Pons (tissue), 1 donor: ENCODE measurements around the gene ERCC8.
"Not testable (repeated sequence)": the region's sequence is repeated elsewhere in the genome, so short reads cannot be mapped to it uniquely, and the experiment has no call there.

Experiments used
- DNase-seq: peaks from one replicate; pipeline ENCODE4 v3.0.0-alpha.2; 2016; ENCODE audit warnings: low spot score

Gene ERCC8

DNA sequence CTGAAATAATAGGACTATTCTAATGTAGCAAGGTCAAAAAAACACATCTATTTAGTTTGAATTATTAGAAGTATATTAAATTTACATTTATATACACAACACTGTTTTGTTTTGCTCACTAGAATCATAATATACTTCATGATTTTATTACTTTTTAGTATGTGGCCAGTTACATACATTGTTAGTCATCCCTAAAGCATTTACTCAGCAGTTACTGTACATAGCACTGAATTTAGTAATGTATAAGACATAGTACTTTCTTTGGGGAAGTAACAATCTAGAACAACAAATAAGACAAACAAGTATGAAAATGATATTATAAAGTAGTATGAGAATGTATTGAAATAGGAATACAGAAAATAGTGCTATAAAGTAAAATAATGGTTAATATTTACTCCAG, 28.2 kb downstream of the ERCC8 start:
- DNase-seq = no peak

DNA sequence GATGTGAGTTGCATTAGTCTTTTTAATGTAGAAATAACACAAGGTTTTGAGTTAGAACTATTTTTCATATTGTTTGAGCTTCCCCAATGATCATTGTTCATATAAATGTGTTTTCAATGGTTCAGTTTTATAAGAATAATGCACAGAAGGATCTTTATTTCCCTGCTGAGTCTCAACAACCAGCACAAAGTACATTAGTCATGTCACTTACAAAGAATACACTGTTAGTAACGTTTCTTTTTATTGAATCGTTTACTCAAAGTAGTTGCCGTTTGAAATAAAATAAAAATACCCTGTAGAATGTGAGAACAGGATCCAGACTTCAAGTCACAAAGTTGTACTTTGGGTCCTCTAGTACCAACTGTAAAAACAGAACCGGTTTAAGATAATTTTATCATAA, 41.5 kb downstream of the ERCC8 start:
- peak; percentile 90 for DNase-seq

DNA sequence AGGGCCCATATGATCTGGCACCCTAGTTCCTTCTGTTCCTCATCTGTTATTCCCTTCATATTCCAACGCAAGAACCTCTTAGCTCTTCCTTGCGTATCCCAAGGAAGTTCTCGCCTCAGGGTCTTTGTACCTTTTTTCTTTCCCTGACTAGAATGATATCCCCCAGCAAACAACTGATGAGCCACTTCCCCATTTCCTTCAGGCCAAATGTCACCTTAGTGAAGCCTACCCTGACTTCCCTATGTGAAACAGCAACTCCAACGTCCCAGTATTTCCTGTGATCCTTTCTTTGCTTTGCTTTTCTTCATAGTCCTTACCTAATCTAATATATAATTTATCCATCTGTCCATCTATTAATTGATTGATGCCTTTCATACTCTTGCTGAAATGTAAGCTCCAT, 47.9 kb downstream of the ERCC8 start:
- DNase-seq = no peak

DNA sequence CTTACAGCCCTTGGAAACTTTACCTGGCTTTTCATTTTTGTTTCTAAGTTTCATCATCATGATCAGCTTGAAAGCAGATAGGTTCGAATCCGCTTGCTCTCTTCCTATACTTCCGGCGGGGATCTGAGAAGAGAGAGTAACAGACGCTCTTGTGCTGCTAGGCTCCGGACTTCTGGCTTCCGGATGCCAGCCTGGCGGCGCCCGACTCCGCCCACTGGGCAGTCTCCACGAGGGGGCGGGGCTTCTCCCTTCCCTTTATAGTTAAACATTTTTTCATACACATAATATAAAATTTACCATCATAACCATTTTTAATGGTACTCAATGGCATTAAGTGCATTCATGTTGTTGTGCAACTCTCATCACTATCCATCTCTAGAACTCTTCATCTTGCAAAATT, 51.3 kb downstream of the ERCC8 start:
- no peak for DNase-seq

DNA sequence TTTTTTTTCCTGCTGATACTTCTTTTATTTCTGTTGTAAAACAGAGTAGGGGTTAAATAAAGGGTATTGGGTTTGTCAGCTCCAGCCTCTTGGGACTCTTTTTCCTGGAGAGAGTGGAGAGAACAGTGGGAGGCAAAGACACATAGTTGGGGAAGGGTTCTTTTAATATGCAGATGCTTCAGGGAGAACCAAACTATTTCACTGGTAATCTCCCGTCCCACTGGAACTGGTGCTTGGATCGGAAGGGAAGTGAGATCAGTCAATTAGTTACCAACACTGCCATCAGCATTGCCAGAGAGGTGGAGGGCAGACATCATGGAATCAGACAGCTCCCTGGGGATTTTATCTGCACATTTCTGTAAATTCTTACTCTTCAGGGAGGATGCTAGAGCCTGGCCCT, 53.2 kb downstream of the ERCC8 start:
- no peak for DNase-seq

DNA sequence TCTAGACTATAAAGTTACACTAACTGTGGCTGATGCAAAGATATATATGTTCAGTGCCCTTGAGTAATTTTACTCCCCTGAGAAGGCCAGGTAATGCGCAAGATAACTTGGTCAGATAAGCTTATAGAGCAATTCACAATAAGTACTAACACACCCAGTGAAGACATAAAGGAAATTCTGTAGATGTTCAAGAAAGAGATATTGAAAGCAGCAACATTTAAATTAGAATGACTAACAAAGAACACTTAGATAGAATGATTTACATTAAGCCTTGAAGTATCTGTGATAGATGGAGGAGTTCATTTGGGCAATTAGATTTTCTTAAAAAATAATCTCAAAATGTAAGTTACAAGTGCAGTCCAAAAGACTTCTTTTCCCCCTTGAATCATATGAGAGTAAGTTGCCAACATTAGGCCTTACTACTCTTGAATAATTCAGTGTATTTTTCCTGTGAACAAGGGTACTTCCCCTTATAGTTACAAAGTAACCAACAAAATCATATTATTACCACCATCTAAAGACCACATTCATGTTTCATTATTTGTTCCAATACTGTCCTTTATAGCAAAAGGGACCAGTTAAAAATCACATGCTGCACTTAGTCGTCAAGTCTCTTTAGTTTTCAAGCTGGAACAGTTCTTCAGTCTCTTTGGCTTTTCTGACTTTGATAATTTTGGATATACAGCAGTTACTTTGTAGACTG, 56.4 kb downstream of the ERCC8 start:
- no peak for DNase-seq

DNA sequence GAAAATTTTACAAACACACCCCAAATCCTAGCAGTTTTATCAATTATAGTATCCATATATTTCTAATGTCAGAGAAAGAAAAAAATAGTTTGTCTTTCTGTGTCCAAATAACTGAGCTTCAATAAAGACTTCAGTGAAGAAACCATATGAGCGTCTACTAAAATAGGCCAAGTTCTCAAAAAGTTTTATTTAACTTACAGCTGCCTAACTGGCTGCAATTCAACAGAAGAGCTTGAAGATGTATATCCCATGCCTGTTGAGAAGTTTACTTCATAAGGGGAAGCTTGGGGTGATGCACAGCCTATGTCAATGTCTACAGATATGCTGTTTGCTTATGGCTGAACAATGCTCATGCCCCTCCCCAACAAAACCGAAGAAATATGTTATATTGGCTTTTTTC, 57.1 kb downstream of the ERCC8 start:
- no peak for DNase-seq

DNA sequence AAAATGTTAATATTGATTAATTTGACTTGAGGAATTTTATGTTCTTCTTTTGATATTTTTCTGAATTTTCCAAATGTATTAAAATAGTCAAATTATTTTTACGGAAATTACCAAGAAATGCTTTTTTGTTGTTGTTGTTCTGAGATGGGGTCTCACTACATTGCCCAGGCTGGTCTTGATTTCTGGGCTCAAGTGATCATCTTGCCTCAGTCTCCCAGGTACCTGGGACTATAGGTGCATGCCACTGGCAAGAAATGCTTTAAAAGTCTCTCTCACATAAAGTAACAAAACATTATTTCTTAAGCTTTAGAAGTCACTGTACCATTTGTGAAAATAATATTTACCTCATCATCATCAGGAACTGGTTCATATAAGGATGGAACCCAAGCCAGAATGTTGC, 57.8 kb downstream of the ERCC8 start:
- DNase-seq = no peak

DNA sequence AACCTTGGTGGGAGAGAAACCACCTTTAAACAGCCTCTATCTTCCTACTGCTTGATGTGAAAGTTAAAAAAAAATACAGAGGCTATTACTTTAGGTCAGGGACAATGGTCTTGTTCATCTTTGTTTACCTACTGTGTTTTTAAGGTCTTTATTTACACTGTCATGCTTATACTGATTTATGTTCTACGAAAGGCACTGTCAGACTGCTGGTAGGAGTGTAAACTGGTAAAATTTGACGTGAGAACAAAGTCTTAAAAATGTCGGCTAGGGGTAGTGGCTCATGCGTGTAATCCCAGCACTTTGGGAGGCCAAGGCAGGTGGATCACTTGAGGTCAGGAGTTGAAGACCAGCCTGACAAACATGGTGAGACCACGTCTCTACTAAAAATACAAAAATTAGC, 58.7 kb downstream of the ERCC8 start:
- no peak for DNase-seq

DNA sequence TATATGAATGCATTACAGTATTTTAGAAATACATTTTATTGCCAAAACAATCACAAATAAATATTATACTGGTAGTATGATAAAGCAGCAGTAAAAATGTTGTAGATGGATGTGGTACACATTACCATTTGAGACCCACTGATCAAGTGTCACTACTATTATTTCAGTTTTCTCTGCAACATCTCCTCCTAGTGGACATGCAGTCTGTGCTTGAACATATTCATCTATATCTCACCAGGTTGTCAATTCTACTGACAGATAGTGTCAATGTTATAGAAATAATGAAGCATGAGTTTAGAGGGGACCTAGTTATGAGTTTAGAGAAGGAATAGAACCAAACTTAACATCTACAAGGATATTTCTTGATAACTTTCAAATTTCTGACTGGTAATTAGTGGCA, 61.6 kb downstream of the ERCC8 start:
- DNase-seq = peak; percentile 38

DNA sequence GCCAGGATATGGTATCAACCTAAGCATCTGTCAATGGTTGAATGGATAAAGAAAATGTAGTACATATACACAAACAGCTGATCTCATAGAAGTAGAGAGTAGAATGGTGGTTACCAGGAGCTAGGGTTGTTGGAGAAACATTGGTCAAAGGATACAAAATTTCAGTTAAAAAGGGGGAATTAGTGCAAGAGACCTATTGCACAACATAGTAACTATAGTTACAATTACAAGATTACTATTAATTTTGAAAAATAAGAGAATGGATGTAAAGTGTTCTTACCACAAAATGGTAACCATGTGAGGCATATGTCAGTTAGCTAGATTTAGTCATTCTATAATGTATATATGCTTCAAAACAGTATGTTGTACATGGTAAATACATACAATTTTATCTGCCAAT, 72.0 kb downstream of the ERCC8 start:
- DNase-seq = no peak

DNA sequence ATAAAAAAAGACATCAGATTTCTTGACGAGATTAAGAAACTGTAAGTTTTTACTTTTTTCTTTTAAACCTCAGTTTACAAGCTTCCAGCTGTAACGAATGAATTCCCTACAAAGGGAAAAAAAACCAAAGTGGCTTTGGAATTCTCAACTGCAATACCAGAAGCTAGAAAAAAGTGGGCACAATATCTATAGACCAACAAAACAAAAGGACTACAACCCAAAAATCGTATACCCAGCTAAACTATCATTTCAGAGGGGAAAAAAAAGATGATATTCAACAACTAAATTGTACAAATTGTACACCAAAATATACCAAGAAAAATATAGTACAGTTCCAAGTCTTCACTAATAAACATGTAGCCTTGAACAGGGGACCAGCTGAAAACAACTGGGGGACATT, 74.0 kb downstream of the ERCC8 start:
- no peak for DNase-seq

DNA sequence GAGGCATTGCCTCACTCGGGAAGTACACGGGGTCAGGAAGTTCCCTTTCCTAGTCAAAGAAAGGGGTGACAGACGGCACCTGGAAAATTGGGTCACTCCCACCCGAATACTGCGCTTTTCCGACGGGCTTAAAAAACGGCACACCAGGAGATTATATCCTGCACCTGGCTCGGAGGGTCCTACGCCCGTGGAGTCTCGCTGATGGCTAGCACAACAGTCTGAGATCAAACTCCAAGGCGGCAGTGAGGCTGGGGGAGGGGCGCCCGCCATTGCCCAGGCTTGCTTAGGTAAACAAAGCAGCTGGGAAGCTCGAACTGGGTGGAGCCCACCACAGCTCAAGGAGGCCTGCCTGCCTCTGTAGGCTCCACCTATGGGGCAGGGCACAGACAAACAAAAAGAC, 84.3 kb downstream of the ERCC8 start:
- DNase-seq = not testable (repeated sequence)

DNA sequence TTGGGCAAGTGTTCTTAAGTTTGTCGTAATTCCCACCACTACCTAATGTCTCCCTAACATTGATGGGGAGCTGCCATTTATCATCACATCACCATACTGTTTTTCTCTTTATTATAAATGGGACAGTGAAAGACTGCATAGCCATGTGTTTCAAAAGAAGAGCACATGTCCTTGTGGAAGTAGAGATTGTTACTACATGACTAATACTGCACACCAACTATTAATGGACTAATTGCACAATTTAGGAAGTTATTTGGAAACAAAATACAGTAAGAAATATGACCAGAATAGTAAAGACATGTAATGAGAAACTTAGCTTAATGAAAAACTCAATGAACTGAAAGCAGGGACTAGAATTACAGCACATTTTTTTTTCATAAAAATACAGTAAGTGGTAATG, 88.8 kb downstream of the ERCC8 start:
- no peak for DNase-seq

DNA sequence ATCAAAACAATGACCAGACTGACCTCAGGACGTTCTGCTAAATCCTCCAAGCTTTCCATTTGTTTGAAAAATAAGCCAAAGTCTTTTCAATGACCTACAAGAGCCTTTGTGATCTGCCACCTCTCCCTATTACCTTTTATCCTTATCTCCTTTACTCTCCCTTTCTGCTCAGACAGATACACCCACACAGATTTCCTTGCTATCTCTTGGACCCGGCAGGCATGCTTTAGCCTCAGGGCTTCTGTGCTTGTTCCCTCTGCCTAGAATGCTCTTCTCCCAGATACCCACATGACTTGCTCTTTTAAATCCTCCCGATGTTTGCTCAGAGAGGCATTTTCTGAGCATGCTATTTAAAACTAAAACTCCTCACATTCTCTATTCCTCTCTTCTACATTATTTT, 91.9 kb downstream of the ERCC8 start:
- no peak for DNase-seq

DNA sequence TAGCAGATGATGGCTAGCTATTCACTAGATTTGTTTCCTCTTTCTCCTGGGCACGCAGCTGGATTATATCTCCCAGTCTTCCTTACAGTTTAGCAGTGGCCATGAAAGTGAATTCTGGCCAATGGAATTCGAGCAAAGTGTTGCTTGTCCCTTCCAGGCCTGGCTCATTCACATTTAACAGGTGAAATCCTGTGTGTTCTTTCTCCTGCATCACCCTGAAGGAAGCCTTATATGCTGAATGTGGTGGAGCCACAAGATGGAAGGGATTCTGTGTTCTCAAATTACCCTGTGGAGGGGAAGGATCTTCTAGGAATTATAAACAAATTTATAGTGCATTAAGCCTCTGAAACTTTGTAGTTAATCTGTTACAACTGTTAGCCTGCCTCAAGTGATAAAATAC, 92.6 kb downstream of the ERCC8 start:
- no peak for DNase-seq

DNA sequence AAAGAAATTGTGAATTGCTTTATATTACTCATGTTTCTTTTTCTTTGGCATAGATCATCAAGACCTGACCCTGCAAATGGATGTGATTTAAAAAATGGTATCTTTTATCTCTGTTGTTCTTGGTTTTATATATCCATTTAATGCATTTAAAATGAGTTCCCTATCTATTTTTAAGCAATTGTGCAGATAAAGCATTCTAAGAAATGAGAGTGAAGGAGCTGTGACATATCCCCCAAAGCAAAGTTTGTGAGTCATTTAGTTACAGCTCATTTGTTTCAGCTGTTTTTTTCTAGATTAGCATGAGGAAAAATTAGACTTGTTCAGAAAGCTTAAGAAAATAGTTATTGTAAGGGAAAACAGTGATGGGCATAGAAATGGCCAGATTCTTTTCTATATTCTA, 93.2 kb downstream of the ERCC8 start:
- no peak for DNase-seq

DNA sequence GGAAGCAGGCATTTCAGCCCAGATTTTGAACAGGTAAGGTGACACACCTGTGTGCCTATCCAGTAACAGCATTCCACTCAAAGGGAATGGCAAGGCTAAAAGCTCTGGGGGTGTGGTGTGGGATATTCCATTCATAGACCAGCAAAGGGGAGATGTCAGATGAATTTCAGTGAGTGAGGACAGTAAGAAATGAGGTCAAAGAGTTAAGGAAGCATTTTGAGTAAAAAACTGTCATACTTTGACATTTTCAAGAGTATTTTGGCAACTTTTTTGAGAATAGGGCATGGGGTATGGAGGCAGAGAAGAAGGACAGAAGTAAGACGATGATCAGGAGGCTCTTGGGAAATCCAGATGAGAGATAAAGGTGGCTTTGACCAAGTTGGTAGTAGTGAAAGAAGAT, 98.6 kb downstream of the ERCC8 start:
- no peak for DNase-seq

DNA sequence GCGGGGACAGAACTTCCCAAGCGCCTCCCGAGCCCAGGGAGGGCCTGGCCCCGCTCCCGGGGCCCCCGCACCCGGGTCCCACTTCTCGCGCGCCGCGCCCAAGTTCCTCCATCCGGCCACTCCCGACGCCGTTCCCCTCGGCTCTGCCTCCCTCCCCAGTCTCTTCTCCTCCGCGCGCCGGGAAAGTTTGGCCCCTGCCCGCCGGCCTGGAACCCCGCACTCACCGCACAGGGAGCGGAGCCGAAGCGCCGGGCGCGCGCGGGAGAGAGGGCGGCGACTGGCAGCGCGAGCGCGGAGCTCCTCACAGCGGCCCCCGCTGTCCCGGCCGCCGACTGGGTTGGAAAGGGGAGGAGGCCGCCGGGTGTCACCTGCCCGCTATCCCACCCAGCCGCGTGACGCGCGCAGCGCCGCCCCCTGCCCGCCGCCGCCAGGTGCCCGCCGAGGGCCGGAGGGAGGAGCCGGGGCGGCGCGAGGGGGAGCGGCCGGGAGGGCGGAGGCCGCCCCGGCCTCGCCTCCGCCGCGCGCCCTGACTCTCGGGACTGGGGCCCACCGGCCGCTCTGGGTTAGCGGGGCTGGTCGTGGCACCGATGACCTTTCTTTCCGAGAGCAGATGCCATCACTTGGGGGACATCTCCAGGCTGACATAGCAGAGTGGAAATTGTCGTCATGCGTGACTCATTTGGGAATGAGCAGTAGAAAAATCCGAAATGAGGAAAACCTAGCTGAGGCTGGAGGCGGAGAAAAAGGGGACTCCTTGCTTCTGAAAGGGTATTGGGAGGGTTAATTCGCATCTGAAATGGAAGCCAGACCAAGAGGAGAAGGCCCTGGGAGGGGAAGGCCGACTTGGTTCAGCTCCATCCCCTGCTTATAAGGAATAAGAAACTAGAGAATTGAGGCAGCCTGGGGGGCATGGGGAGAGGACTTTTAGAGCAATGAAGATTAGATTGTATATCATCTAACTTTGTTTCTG, 100.6 kb downstream of the ERCC8 start, which contains the start of gene ELOVL7:
ELOVL7 (minus strand) TSS at position 334 of the 970 bp plus-strand sequence. CDS start 56,872 bp downstream, outside the sequence.
- DNase-seq = peak; percentile 43

DNA sequence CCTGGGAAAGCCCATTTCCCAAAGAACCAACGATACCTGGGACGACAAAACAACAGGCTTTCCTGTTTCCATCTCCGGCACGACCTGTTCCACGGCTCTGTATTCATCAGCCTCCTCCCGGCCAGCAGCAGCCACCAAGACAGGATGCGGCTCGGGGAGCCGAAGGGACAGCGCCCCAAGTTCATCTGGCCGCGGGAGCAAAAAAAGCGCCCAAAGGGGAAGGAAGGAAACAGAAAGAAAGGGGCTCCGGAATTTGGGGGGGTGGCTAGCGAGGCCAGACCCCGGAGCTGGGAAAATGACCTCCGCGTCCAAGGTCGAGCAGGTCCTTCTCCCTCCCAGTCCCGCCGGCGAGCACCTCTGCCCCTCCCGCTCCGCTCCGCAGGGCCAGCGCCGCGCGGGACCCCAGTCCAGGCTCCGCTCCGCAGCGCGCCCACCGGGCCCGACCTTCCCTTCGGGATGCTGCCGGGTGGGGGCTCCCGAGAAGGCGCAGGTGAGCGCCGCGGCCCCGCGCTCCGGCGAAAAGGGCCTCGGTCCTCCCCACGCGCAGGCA, 101.4 kb downstream of the ERCC8 start:
- peak; percentile 37 for DNase-seq

DNA sequence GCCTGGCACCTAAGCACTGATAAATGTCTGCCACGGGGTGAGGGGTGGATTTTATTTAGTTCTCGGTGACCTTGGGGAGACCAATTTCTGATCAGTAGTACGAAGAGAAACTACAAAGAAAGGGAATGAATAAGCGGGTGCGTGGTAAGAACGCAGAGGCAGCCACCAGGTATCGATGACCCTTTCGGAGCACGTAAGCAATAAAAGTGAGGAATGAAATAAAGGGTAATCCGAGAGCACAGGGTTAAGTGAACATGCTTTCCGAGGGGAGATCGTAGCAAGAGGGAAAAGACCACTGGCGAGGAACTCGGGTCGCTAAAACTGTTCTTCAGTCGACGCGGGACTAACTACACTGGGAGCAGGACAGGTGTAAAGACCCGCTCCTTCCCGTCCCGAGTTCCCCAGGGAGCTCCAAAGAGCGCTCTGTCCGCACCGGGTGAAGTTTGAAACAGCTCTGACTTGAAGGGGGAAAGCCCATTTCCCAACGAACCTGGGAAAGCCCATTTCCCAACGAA, 101.9 kb downstream of the ERCC8 start:
- no peak for DNase-seq

DNA sequence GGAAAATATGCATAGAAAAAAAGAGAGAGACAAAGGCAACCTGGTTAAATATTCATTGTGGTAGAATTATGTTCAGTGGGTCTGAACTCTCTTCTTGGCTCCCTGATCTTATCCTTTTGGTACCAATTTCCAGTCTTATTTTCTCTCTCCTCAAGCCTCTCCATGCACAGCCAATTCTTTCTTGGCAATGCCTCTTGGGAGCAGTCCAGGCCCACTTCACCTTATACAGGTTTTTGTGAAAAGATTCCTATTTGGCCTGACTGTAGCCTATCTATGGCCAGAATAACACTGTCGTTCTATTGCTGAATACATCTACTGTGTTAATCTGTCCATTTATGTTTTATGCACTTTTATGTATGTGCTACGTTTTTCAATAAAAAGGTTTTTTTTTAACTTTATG, 103.5 kb downstream of the ERCC8 start:
- DNase-seq = peak; percentile 28

DNA sequence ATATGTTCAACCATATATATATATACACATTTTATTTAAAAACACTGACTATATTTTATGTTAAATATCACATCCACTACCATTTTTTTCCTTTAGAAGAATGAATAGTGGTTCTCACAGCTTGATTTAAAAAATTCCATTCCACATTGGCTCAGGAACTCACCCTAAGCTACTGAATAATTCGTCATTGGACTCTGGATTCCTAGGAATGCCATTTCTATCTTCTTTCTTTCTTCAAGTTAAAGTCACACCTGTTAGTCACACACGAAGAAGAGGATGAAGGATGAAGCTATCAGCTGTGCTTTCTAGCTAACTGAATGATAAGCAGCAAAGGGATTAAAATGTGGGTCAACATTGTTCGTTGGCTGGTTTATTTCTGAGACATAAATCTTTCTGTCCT, 108.7 kb downstream of the ERCC8 start:
- DNase-seq = no peak
